GM12874 (cell line): Measurements from ENCODE around the gene BLOC1S4.

ENCODE experiments used
- CTCF ChIP-seq: IDR thresholded peaks from 2 replicates; pipeline ENCODE4 v1.5.1; 2011; ENCODE audit warnings: low read depth, mild to moderate bottlenecking, control low read depth, low read length, moderate library complexity; ENCODE audit not compliant: insufficient read depth

Gene BLOC1S4

GRCh38 chr4:6714954-6715353 is 1.0 kb upstream of the BLOC1S4 start:
- no peak for TF ChIP-seq CTCF

GRCh38 chr4:6715704-6716017 is 313 bp upstream of the BLOC1S4 start:
- TF ChIP-seq CTCF = no peak

- no peak for TF ChIP-seq CTCF
Measured at GRCh38 chr4:6716958-6717655, 1.1 kb downstream of the BLOC1S4 start.

GRCh38 chr4:6718932-6719610 is 3.1 kb downstream of the BLOC1S4 start:
- TF ChIP-seq CTCF = no peak

- TF ChIP-seq CTCF = no peak
Measured at GRCh38 chr4:6719611-6720179, 3.7 kb downstream of the BLOC1S4 start.

- peak; percentile 94 for TF ChIP-seq CTCF
Measured at GRCh38 chr4:6720202-6720699, 4.3 kb downstream of the BLOC1S4 start.

- TF ChIP-seq CTCF = no peak
Measured at GRCh38 chr4:6721121-6721520, 5.1 kb downstream of the BLOC1S4 start.
